Midbrain (tissue), 1 donor: Measurements from ENCODE around the gene TTI1.
"Not testable (repeated sequence)": the region's sequence is repeated elsewhere in the genome, so short reads cannot be mapped to it uniquely, and the experiment has no call there.

ENCODE experiments used
- DNase-seq: peaks from one replicate; lab custom pipeline; 2025; lab: John Stamatoyannopoulos, UW

TTI1 gene

DNA sequence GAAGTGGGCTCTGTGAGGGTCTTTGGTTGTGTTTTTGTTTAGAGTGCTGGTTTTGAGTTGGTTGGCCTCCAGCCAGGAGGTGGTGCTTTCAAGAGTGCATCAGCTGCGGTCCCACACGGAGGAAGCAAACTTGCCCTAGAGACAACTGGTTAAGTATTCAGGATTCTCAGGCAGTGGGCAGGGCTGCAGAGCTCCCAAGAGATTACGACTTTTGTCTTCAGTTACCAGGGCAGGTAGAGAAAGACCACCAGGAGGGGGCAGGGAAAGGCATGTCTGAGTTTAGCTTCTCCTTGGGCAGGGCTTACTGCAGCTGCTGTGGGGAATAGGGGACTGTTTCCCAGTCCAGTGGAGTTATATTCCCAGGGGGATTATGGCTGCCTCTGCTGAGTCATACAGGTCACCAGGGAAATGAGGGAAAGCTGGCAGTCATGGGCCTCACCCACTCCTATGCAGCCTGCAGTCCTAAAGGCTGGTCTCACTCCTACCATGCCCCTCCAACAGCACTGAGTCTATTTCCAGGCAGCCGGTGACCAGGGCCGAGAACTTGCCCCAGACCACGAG is 64.3 kb downstream of the TTI1 start:
- DNase-seq = no peak

DNA sequence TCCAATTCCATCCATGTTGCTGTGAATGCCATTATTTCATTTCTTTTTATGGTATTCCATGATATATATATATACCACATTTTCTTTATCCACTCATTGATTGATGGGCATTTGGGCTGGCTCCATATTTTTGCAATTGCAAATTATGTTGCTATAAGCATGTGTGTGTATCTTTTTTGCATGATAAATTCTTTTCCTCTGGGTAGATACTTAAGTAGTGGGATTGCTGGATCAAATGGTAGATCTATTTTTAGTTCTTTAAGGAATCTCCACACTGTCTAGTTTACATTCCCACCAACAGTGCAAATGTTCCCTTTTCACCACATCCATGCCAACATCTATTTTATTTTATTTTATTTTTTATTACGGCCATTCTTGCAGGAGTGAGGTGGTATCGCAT is 69.8 kb downstream of the TTI1 start:
- DNase-seq = not testable (repeated sequence)

DNA sequence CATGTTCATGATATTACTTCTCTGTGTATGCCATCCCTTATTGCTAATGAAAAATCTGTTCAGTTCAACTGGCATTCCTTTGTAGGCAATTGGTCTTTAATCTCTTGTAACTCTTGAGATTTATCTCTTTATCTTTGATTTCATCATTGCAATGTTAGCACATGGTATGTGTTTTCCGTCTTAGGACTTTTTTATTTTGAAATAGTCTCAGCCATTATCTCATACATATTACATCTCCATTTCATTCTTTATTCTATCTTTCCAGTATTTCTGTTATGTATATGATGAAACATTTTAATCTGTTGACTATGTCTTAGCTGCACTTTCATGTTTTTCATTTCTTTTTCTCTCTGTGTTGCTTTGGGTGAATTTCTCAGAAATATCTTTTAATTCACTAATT is 72.2 kb downstream of the TTI1 start:
- DNase-seq = no peak

DNA sequence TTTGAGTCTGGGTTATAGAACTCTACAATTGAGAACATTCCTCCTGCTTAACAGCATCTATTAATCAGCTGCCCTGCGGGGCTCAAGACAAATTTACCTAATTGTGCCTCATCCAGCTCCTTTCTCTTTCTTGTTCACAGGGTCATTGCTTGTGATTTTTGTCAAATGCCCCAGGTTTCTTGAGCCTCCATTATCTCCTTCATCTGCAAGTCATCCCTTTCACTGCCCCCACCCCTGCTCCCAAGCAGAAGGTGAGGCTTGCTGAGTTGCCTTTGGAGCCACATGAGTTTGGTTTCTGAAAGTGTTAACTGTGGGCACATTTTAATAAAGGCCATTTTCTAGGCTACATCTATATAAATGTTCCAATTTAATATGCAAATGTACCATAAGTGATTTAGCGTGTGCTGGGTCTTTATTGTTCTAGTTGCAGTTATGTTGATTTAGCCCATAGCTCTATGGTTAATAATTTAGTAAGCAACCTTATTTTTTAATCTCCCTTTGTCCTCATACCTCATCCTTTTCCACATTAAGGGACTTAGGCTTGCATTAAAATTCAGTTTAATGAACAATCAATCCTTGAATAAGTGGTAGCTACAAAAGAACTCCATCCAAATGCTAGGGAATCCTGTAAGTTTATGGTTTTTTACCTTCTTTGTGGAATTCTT is 74.3 kb downstream of the TTI1 start:
- DNase-seq = no peak

DNA sequence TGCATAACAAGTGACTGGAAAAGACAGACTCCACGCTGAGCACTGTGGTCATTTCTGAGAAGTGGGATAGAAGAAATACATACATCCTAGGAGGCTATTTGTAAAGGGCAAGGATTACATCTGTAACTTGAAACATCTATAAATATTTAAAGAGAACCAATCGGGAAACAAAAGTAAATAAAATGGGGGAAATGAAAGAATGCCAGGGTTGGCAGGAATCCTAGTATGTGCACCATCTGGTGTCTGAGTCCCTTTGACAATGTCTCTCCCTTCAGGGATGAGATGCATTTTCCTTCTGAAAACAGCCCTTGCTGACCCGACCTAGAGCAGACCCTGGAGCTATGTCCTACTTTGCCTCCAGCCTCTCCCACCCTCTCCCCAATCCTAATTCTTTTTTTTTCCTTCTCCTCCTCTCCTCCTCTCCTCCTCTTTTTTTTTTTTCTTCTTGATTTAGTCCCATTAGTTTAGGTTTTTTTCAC is 77.1 kb downstream of the TTI1 start:
- no peak for DNase-seq

DNA sequence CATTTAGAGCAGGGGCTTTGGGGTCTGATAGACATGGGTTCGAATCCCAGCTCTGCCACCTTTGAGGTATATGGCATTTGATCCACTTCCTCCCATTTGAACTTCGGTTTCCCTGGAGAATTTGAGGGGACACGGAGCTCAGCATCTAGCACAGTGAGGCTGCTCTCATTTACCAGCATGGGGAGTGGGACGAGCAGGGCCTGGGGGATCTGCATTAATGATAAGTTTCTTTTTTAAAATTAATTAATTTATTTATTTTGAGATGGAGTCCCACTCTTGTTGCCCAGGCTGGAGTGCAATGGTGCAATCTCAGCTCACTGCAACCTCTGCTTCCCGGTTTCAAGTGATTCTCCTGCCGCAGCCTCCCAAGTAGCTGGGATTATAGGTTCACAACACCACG is 77.7 kb downstream of the TTI1 start:
- DNase-seq = no peak

DNA sequence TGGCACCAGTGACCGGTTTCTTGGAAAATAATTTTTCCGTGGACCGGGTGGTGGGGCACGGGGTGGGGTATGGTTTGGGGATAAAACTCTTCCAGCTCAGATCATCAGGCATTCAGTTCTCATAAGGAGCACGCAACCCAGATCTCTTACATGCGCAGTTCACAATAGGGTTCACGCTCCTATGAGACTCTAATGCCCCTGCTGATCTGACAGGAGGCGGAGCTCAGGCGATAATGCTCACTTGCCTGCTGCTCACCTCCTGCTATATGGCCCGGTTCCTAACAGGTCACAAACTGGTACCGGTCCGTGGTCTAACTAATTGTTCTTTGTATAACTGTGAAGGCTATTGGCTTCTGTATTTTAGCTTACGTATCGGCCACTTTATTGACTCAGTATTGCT is 78.6 kb downstream of the TTI1 start:
- DNase-seq = no peak

DNA sequence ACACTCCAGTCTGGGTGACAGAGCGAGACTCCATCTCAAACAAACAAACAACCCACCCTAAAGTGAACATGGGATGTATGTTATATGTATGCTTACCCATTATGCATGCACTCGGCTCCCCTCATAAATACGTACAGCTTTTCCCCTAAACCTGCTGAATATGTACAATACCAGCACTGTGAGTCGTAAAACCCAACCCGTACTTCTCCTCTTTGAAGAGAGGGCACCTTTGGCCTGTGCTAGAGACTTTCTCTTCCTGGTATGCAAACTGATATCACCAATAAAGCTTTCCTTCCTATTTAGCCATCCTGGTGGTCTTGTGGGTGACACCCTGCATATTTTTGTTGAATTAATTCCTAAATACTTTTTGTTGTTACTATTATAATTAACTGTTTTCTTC is 79.1 kb downstream of the TTI1 start:
- no peak for DNase-seq

DNA sequence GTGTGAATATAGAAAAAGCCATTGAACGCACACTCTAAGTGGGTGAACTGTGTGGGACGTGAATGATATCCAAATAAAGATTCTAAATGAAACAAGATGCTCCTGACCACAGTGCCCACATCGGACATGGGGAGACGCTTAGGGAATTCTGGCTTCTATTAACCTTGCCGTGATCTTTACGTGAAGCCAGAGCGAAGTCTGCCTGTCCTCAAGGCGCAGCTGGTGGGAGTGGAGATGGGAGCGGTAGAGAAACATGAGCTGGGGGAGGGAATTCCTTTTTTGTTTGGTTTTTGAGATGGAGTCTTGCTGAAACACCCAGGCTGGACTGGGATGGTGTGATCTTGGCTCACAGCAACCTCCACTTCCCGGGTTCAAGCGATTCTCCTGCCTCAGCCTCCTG is 84.3 kb downstream of the TTI1 start:
- no peak for DNase-seq

DNA sequence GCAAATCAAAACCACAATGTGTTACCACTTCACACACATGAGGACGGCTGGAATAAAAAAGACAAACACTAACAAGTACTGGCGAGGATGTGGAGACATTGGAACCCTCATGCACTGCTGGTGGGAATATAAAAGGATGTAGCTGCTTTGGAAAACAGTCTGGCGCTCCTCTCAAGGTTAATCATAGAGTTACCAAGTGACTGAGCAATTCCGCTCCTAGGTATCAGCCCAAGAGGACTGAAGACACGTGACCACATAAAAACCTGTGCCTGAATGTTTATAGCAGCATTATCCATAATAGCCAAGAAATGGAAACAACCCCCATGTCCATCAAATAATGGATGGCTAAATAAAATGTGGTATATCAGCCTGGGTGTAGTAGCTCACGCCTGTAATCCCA is 85.3 kb downstream of the TTI1 start:
- DNase-seq = no peak

DNA sequence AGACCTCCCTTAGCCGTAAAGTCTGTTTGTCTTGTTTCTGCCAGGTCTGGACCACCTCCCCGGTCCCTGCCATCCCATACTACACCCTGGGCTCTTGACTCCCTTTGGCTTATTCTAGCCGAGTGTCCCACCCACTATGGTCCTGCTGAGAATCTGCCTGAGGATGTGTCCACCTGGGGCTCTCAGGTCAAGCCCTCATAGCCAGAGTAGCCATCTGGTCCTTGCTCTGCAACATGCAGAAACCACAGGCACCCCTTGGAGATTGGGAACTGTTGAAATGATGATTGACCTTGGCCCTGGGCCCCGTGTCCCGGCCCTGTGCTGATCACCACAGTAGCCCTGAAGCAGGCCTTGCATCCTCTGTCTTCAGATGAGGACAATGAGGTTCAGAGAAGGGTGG is 86.3 kb downstream of the TTI1 start:
- DNase-seq = no peak

DNA sequence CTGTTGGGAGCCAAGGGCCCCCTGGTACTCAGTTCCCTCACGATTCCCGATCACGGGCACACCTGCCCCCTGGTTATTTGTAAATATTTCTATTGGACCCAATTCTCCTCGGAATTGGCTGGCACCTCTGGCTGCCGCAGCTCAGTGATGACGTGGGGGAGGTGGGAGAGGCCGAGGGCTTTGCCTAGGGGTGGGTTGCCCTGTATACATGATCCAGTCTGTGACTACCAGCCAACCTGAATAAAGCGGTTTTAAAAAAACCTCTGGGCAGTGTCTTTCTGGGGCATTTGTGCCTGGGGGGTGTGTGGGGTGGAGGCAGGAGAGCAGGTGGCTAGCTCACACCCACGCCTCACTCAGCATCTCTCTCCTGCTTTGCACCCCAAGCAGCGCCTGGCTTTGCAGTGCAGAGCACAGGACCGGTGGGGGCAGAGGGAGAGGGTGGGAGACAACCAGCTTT is 88.1 kb downstream of the TTI1 start:
- no peak for DNase-seq

DNA sequence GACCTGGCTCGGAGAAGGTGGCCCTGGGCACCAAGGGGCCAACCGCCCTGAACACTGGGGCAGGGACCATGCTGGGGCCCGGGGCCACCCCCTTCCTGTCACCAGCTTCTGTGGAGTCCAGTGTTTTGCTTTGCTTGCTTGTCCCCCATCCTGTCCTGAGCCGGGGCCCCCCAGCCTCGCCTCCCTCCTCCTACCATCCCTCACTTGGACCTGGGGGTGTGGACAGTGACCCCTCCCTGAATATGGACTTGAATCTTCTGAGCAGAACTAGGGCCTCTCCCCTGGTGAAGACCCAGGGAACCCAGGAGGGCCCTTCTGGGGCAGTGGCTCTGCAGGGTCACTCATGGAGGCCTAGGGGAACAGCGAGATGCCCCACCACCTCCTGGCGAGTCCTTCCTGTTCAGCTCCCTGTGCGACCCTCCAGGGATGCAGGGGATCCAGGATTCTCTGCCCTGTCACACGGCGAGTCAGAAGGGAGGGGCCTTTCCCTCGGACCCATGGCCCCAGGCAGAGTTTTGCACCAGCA is 88.7 kb downstream of the TTI1 start:
- no peak for DNase-seq

DNA sequence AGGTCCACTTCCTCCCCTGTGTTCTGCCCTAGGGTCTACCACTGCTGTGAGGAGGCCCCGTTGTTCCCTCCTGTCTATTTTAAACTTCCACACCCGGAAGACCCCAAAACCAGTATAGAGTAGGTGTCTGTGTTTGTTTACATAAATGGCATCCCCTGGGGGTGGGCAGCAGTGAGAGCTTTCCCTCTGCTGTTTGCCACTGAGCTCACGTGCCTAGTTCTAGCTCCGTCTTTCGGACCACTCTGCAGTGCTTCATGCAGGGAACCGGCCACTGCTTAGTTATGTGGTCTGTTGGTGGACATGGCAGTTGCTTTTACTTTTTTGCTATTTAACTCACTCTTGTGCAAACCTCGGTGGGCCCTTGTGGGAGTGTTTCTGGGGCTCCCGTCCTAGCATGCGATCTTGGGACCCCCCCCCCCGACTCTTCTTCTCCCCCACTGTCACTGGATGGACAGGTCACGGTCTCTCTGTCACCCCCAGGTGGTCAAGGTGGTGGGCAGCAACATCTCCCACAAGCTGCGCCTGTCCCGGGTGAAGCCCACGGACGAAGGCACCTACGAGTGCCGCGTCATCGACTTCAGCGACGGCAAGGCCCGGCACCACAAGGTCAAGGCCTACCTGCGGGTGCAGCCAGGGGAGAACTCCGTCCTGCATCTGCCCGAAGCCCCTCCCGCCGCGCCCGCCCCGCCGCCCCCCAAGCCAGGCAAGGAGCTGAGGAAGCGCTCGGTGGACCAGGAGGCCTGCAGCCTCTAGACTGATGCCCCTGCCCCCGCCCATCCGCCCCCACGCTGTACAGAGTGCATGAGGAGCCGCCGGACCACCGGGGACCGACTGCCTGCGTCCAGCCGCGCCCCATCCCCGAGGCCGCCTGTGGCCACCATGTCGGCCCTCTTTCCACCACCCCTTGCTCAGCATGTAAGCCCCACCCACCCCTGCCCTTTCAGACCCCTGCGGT is 89.5 kb downstream of the TTI1 start:
- no peak for DNase-seq

DNA sequence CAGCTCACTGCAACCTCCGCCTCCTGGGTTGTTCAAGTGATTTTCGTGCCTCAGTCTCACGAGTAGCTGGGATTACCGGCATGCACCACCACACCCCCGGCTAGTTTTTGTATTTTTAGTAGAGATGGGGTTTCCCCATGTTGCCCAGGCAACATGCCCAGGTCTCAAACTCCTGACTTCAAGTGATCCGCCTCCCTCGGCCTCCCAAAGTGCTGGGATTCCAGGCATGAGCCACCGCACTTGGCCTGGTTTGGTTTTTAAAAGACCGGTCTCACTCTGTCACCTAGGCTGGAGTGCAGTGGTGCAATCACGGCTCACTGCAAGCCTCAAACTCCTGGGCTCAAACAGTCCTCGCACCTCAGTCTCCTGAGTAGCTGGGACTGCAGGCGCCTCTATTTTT is 90.2 kb downstream of the TTI1 start:
- no peak for DNase-seq

DNA sequence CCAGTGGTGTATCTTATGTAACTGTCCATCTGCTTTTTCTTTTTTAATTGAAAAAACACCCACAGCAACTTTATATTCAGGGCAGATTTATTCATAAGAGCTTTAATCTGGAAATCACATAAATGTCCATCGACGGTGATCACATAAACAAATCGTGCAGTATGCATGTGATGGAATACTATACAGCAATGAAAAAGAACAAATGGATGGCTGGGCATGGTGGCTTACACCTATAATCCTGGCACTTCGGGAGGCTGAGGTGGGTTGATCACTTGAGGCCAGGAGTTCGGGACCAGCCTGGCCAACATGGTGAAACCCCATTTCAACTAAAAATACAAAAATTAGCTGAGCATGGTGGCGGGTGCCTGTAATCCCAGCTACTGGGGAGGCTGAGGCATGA is 91.3 kb downstream of the TTI1 start:
- DNase-seq = no peak

DNA sequence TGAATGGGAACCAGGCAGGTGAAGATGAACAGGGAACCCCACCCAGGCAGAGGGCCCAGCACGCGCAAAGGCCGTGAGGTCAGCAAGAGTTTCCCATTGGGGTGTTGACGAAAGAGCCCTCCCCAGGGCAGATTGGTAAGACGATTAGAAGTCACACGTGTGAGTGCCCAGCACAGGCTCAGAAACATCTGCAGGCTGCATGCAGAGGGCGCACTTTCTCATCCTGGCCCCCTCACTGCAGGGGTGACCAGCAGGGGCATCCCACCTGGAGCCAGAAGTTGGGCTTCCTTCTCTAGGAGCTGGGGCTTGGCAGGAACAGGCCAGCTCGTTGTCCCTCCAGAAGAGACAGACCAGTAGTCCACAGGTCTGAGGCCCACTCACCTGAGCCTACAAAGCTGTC is 91.9 kb downstream of the TTI1 start:
- DNase-seq = no peak

DNA sequence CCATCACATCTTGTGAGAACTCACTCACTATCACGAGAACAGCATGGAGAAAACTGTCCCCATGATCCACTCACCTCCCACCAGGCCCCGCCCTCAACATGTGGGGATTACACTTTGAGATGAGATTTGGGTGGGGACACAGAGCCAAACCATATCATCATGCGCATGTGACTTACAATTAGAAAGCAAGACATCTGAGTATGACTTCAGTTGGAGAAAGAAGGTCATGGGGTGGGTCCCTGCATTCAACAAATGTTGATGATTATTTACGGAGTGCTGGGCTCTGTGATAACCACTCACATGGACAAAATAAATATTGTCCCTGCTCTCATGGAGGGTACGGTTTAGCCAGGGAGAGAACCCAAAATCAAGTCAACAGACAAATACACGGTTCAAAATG is 92.4 kb downstream of the TTI1 start:
- no peak for DNase-seq

DNA sequence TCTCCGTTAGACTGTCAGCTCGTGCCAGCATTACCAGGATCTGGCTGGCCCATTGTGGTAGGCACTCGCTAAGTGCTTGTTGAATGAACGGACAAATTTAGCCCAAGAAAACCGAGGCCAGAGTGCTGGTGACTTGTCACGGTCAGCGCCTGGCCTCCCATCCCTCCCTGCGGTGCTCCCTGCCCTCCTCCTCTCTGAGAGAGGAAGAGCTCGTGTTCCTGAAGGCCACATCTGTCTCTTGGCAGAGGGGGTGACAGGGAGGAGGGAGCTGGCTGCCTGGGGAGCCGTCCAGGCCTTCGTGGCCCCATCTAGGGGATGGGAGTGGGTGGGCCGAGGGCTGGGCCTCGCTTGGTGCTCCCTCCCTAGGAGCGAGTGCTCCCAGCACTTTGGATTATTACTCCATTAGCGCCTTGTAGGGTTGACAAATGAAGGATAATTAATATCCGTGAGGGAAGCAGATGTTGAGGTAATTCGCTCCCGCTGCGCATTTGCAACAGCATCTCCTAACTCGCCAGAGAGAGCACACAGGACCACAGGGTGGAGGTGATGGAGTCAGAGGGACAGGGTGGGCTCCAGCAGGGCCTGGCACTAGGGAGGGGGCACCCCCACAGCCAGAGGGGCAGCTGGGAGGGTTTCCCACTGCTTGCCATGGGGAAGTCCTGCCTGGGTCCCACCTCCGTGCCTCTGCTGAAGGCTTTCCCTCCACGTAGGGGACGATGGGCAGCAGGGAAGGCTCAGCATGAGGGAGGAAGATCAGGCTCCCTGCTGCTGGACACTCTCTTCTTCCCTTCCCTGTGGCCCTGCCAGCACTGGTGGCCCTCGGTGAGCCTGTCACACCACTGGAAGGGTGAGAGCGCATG is 93.3 kb downstream of the TTI1 start:
- DNase-seq = no peak

DNA sequence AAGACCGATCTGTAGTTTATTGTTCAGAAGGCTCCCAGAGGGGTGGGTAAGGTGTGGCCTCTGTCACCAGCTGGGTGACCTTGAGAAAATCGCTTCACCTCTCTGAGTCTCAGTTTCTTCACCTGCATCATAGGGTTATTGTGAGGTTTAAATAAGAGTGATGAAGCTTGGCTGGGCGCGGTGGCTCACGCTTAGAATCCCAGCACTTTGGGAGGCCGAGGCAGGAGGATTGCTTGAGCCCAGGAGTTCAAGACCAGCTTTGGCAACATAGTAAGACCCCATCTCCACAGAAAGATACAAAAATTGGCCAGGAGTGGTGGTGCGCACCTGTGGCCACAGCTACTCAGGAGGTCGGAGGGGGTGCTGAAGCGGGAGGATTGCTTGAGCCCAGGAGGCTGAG is 94.3 kb downstream of the TTI1 start:
- no peak for DNase-seq

DNA sequence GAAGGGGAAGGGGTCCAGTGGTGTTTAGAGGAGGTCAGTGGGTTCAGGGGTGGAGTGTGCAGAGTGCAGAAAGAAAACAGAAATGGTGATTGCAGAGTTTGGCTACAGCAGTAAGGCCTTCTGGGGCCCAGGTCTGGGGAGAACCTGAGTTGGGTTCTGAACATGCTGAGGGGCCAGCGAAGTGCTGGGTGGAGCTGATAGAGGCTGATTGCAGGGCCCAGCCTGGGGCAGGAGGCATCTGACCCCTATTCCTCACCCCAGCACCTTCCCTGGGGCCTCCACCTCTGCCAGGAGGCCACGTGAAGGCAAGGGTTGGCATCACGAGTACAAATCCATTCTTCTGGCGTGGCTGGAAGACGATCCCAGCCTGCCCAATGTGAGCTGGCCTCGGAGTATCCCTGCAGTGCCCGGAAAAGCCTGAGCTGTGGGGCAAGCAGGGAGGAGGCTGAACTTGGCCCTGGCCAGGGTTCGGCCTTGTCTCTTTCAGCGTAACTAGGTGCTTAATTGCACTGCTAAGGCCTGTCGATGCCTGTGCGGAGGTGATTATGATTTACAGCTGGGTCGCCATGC is 95.0 kb downstream of the TTI1 start:
- no peak for DNase-seq
